HG02678 (cell line): ENCODE measurements around the gene RNF144A.
"Not testable (repeated sequence)": the region's sequence is repeated elsewhere in the genome, so short reads cannot be mapped to it uniquely, and the experiment has no call there.

Experiments used
- ATAC-seq: cut with Tn5 transposase; IDR thresholded peaks from one replicate; pipeline ENCODE4 v1.9.1; 2021; ENCODE audit warnings: mild to moderate bottlenecking, moderate library complexity; ENCODE audit not compliant: unreplicated experiment

Gene RNF144A

GRCh38 chr2:6927753-6928152 is 10.5 kb downstream of the RNF144A start:
- no peak for ATAC-seq

GRCh38 chr2:6928452-6928851 is 11.2 kb downstream of the RNF144A start:
- no peak for ATAC-seq

- no peak for ATAC-seq
Measured at GRCh38 chr2:6929196-6929819, 12.1 kb downstream of the RNF144A start.

GRCh38 chr2:6930923-6931647 is 13.9 kb downstream of the RNF144A start:
- ATAC-seq, result no peak

- no peak for ATAC-seq
Measured at GRCh38 chr2:6931753-6932152, 14.5 kb downstream of the RNF144A start.

GRCh38 chr2:6932206-6932605 is 15.0 kb downstream of the RNF144A start:
- no peak for ATAC-seq

- ATAC-seq, result no peak
Measured at GRCh38 chr2:6932828-6933227, 15.6 kb downstream of the RNF144A start.

GRCh38 chr2:6933911-6934310 is 16.7 kb downstream of the RNF144A start:
- no peak for ATAC-seq

- no peak for ATAC-seq
Measured at GRCh38 chr2:6934345-6934744, 17.1 kb downstream of the RNF144A start.

- ATAC-seq, result no peak
Measured at GRCh38 chr2:6934758-6935651, 17.8 kb downstream of the RNF144A start.

GRCh38 chr2:6935652-6936020 is 18.4 kb downstream of the RNF144A start:
- ATAC-seq, result not testable (repeated sequence)

GRCh38 chr2:6937157-6937556 is 19.9 kb downstream of the RNF144A start:
- no peak for ATAC-seq

GRCh38 chr2:6937582-6937981 is 20.4 kb downstream of the RNF144A start:
- ATAC-seq, result no peak

- ATAC-seq, result no peak
Measured at GRCh38 chr2:6939071-6939470, 21.9 kb downstream of the RNF144A start.

GRCh38 chr2:6940820-6941219 is 23.6 kb downstream of the RNF144A start:
- no peak for ATAC-seq

- ATAC-seq, result no peak
Measured at GRCh38 chr2:6941299-6942046, 24.3 kb downstream of the RNF144A start.

GRCh38 chr2:6942848-6943247 is 25.6 kb downstream of the RNF144A start:
- no peak for ATAC-seq

- no peak for ATAC-seq
Measured at GRCh38 chr2:6943523-6943922, 26.3 kb downstream of the RNF144A start.

GRCh38 chr2:6943971-6944370 is 26.8 kb downstream of the RNF144A start:
- no peak for ATAC-seq

- ATAC-seq, result no peak
Measured at GRCh38 chr2:6944555-6944954, 27.3 kb downstream of the RNF144A start.
